Measurements from ENCODE around the gene NBPF12.
"Not testable (repeated sequence)": the region's sequence is repeated elsewhere in the genome, so short reads cannot be mapped to it uniquely, and the experiment has no call there.

- TF ChIP-seq CTCF, POLR2A (IDR thresholded peaks at IDR 0.05): not testable (repeated sequence)
These were observed 28.2 kb downstream of the NBPF12 start for GRCh38 chr1:146966351-146966750.

Data from vagina (tissue), 2 donors.